Skeletal muscle tissue (tissue), 4 donors: Measurements from ENCODE around the gene SDK1. TPM values are rescaled to one million over a fixed set of nuclear protein-coding genes. Genes with fewer than 3 reads are reported as not detected.

Experiments
- H3K27ac ChIP-seq: one replicate; pipeline ENCODE4 v1.7.0; 2013; ENCODE audit warnings: mild to moderate bottlenecking, low read depth, low read length, inconsistent platforms
- H3K27me3 ChIP-seq, 3 donors: one replicate each; pipeline ENCODE4 v1.7.0; 2013; ENCODE audit warnings: low read length in 3 of 3; ENCODE audit not compliant: control insufficient read depth in 3 of 3, insufficient read depth in 3 of 3
- H3K36me3 ChIP-seq, 3 donors: one replicate each; pipeline ENCODE4 v1.7.0; 2013; ENCODE audit warnings: low read length in 3 of 3; ENCODE audit not compliant: control insufficient read depth in 3 of 3, insufficient read depth in 3 of 3
- H3K4me1 ChIP-seq, 3 donors: one replicate each; pipeline ENCODE4 v1.7.0; 2013; ENCODE audit warnings: low read length in 3 of 3, mild to moderate bottlenecking in 3 of 3; ENCODE audit not compliant: control insufficient read depth in 3 of 3, insufficient read depth in 3 of 3
- H3K4me3 ChIP-seq, 3 donors: one replicate each; pipeline ENCODE4 v1.7.0; 2013; ENCODE audit warnings: low read length in 3 of 3
- H3K9ac ChIP-seq, 3 donors: one replicate each; pipeline ENCODE4 v1.7.0; 2013; ENCODE audit warnings: low read length in 3 of 3, mild to moderate bottlenecking in 3 of 3, moderate library complexity in 2 of 3, low read depth in 1 of 3
- H3K9me3 ChIP-seq, 3 donors: one replicate each; pipeline ENCODE4 v1.7.0; 2013; ENCODE audit warnings: low read length in 3 of 3; ENCODE audit not compliant: control insufficient read depth in 3 of 3
- total RNA-seq: library from RNA; depleted of rRNA; stranded (reverse); fragments of >200 nt; gene quantifications from one replicate; pipeline ENCODE4 v1.2.3, GENCODE V29; 2014
- donor health status: Osteomylitis.

Gene SDK1
- total RNA-seq, 1 donor from 2014 or later = 3.7 TPM

- Histone ChIP-seq H3K27me3 (no peaks in the 10 kb centered on the region), H3K36me3 (peaks cover 0 to 12% (median 0%) of the 10 kb centered on the region in 3 donors), H3K9ac (no peak overlapping the region), H3K27ac (no peak overlapping the region), H3K9me3 (no peaks in the 10 kb centered on the region), H3K4me1 (no peaks in the 10 kb centered on the region), H3K4me3 (no peak overlapping the region)
Measured at GRCh38 chr7:3971323-3971722, 670.3 kb downstream of the SDK1 start.

GRCh38 chr7:3973264-3973663 is 672.2 kb downstream of the SDK1 start:
- Histone ChIP-seq H3K27me3 (no peaks in the 10 kb centered on the region), H3K4me3 (no peak overlapping the region), H3K27ac (no peak overlapping the region), H3K9ac (no peak overlapping the region), H3K9me3 (no peaks in the 10 kb centered on the region), H3K4me1 (no peaks in the 10 kb centered on the region), H3K36me3 (peaks cover 0 to 2% (median 0%) of the 10 kb centered on the region in 3 donors)

GRCh38 chr7:3974329-3974728 is 673.3 kb downstream of the SDK1 start:
- no peak overlapping the region for H3K27ac ChIP-seq
- no peaks in the 10 kb centered on the region for H3K36me3 ChIP-seq
- no peaks in the 10 kb centered on the region for H3K27me3 ChIP-seq
- no peak overlapping the region for H3K4me3 ChIP-seq
- no peaks in the 10 kb centered on the region for H3K4me1 ChIP-seq
- no peaks in the 10 kb centered on the region for H3K9me3 ChIP-seq
- H3K9ac ChIP-seq = no peak overlapping the region

- no peak overlapping the region for H3K4me3 ChIP-seq
- H3K27ac ChIP-seq = no peak overlapping the region
- H3K4me1 ChIP-seq = no peaks in the 10 kb centered on the region
- no peak overlapping the region for H3K9ac ChIP-seq
- no peaks in the 10 kb centered on the region for H3K9me3 ChIP-seq
- H3K27me3 ChIP-seq = no peaks in the 10 kb centered on the region
- no peaks in the 10 kb centered on the region for H3K36me3 ChIP-seq
Measured at GRCh38 chr7:3975371-3975770, 674.3 kb downstream of the SDK1 start.

- no peaks in the 10 kb centered on the region for H3K27me3 ChIP-seq
- H3K9ac ChIP-seq = no peak overlapping the region
- no peak overlapping the region for H3K27ac ChIP-seq
- no peaks in the 10 kb centered on the region for H3K4me1 ChIP-seq
- H3K9me3 ChIP-seq = peaks cover 0 to 2% (median 0%) of the 10 kb centered on the region in 3 donors
- H3K36me3 ChIP-seq = no peaks in the 10 kb centered on the region
- H3K4me3 ChIP-seq = no peak overlapping the region
Measured at GRCh38 chr7:3977391-3977790, 676.3 kb downstream of the SDK1 start.

GRCh38 chr7:3978839-3979238 is 677.8 kb downstream of the SDK1 start:
- H3K36me3 ChIP-seq = no peaks in the 10 kb centered on the region
- H3K9me3 ChIP-seq = peaks cover 0 to 2% (median 0%) of the 10 kb centered on the region in 3 donors
- no peak overlapping the region for H3K9ac ChIP-seq
- H3K4me3 ChIP-seq = no peak overlapping the region
- H3K27ac ChIP-seq = no peak overlapping the region
- no peaks in the 10 kb centered on the region for H3K4me1 ChIP-seq
- H3K27me3 ChIP-seq = no peaks in the 10 kb centered on the region

GRCh38 chr7:3979611-3980299 is 678.7 kb downstream of the SDK1 start:
- no peaks in the 10 kb centered on the region for H3K27me3 ChIP-seq
- no peaks in the 10 kb centered on the region for H3K36me3 ChIP-seq
- no peaks in the 10 kb centered on the region for H3K4me1 ChIP-seq
- H3K27ac ChIP-seq = no peak overlapping the region
- no peak overlapping the region for H3K4me3 ChIP-seq
- no peak overlapping the region for H3K9ac ChIP-seq
- peaks cover 0 to 2% (median 0%) of the 10 kb centered on the region in 3 donors for H3K9me3 ChIP-seq

GRCh38 chr7:3980300-3980643 is 679.2 kb downstream of the SDK1 start:
- no peak overlapping the region for H3K27ac ChIP-seq
- no peak overlapping the region for H3K4me3 ChIP-seq
- H3K9ac ChIP-seq = no peak overlapping the region
- H3K9me3 ChIP-seq = peaks cover 0 to 2% (median 0%) of the 10 kb centered on the region in 3 donors
- no peaks in the 10 kb centered on the region for H3K36me3 ChIP-seq
- H3K27me3 ChIP-seq = no peaks in the 10 kb centered on the region
- H3K4me1 ChIP-seq = no peaks in the 10 kb centered on the region

GRCh38 chr7:3981281-3981680 is 680.2 kb downstream of the SDK1 start:
- Histone ChIP-seq H3K4me3 (no peak overlapping the region), H3K9ac (no peak overlapping the region), H3K36me3 (no peaks in the 10 kb centered on the region), H3K4me1 (no peaks in the 10 kb centered on the region), H3K9me3 (peaks cover 0 to 2% (median 0%) of the 10 kb centered on the region in 3 donors), H3K27me3 (no peaks in the 10 kb centered on the region), H3K27ac (no peak overlapping the region)

GRCh38 chr7:3984456-3984855 is 683.4 kb downstream of the SDK1 start:
- Histone ChIP-seq H3K4me3 (no peak overlapping the region), H3K9me3 (peaks cover 0 to 2% (median 0%) of the 10 kb centered on the region in 3 donors), H3K27me3 (no peaks in the 10 kb centered on the region), H3K4me1 (no peaks in the 10 kb centered on the region), H3K9ac (no peak overlapping the region), H3K36me3 (no peaks in the 10 kb centered on the region), H3K27ac (no peak overlapping the region)
